Endothelial cell of umbilical vein (primary cell): ENCODE data around the gene ENPP3. TPM values are rescaled to one million over a fixed set of nuclear protein-coding genes. Genes with fewer than 3 reads are reported as not detected.

ENCODE experiments used
- BruUV-seq: library from RNA; stranded (reverse); fragments of 400-500 nt; replicated peaks from 2 replicates; lab custom pipeline; 2021; lab: Mats Ljungman, UMichigan
- CTCF ChIA-PET: fragments of 300-600, 350-600 bp; sonication (Branson Sonifier 250); formaldehyde crosslinking; loops from one replicate; lab custom pipeline; 2021; ENCODE audit warnings: antibody characterized with exemption, inconsistent platforms; lab: Charles Lee
- POLR2A ChIA-PET: fragments of 300-600, 350-600 bp; sonication (Branson Sonifier 250); formaldehyde crosslinking; loops from one replicate; lab custom pipeline; 2021; ENCODE audit warnings: antibody characterized with exemption, inconsistent platforms; lab: Charles Lee
- DNase-seq: peaks from one replicate; pipeline ENCODE4 v3.0.0-alpha.2; 2011; ENCODE audit warnings: low read depth, low spot score
- FAIRE-seq: peaks from 2 replicates; lab custom pipeline; 2011; peaks lifted over from hg19 to GRCh38; lab: Jason Lieb, UNC
- H2AFZ ChIP-seq: 2 replicates; pipeline ENCODE4 v1.6.0; 2012; ENCODE audit warnings: low read depth, low read length, control low read depth, inconsistent platforms
- H3K27ac ChIP-seq: 2 replicates; pipeline ENCODE4 v1.5.1; 2011; ENCODE audit warnings: low read depth, mild to moderate bottlenecking, control low read depth, low read length, moderate library complexity; ENCODE audit not compliant: insufficient read depth
- H3K27me3 ChIP-seq, 2 experiments: 2 replicates each; pipeline versions ENCODE4 v1.6.0 to v1.6.1; 2011; ENCODE audit warnings: low read length in 2 of 2, mixed read lengths in 1 of 2; ENCODE audit not compliant: control insufficient read depth in 2 of 2, insufficient read depth in 2 of 2
- H3K36me3 ChIP-seq, 2 experiments: 2 replicates in 1 of 2; 3 replicates in 1 of 2; pipeline ENCODE4 v1.5.1; 2011; ENCODE audit warnings: low read length in 2 of 2, mild to moderate bottlenecking in 1 of 2, moderate library complexity in 1 of 2; ENCODE audit not compliant: control insufficient read depth in 2 of 2, insufficient read depth in 2 of 2; ENCODE audit errors: extremely low read depth in 1 of 2
- H3K4me1 ChIP-seq: 3 replicates; pipeline ENCODE4 v1.5.1; 2011; ENCODE audit warnings: mild to moderate bottlenecking, low read length; ENCODE audit not compliant: control insufficient read depth, insufficient read depth; ENCODE audit errors: extremely low read depth
- H3K4me2 ChIP-seq: 2 replicates; pipeline ENCODE4 v1.6.1; 2011; ENCODE audit warnings: low read length, control low read depth, mixed read lengths; ENCODE audit not compliant: insufficient read depth
- H3K4me3 ChIP-seq, 3 experiments: fragments of 200-600 bp in 1 of 3; sonication (generic), shearing (Covaris generic) in 1 of 3; replicated peaks in 1 of 3; 2 replicates each; pipeline ENCODE4 v1.5.1; 2011 to 2016; ENCODE audit warnings: control low read depth in 3 of 3, low read length in 3 of 3, mild to moderate bottlenecking in 2 of 3, inconsistent platforms in 1 of 3, low read depth in 1 of 3, moderate library complexity in 1 of 3; ENCODE audit not compliant: insufficient read depth in 1 of 3
- H3K79me2 ChIP-seq: 2 replicates; pipeline ENCODE4 v1.6.0; 2012; ENCODE audit warnings: low read length, inconsistent platforms; ENCODE audit not compliant: control insufficient read depth, insufficient read depth
- H3K9ac ChIP-seq: replicated peaks from 2 replicates; pipeline ENCODE3; 2011; ENCODE audit warnings: low read length, control low read depth; ENCODE audit not compliant: insufficient read depth; ENCODE audit errors: extremely low read depth
- H3K9me1 ChIP-seq: replicated peaks from 3 replicates; pipeline ENCODE4 v1.6.0; 2011; ENCODE audit warnings: mild to moderate bottlenecking, low read length; ENCODE audit not compliant: control insufficient read depth, insufficient read depth; ENCODE audit errors: extremely low read depth
- H3K9me3 ChIP-seq: replicated peaks from 2 replicates; pipeline ENCODE4 v1.5.1; 2012; ENCODE audit warnings: low read length, inconsistent platforms; ENCODE audit not compliant: control insufficient read depth, insufficient read depth
- H4K20me1 ChIP-seq: replicated peaks from 2 replicates; pipeline ENCODE3; 2011; ENCODE audit warnings: mild to moderate bottlenecking, low read length; ENCODE audit not compliant: control insufficient read depth, insufficient read depth; ENCODE audit errors: extremely low read depth
- CTCF ChIP-seq, 2 donors: IDR thresholded peaks; 1 replicate in 1 of 2; 2 replicates in 1 of 2; pipeline ENCODE4 v1.5.1; 2011; ENCODE audit warnings: low read length in 2 of 2, mild to moderate bottlenecking in 2 of 2, moderate library complexity in 2 of 2, control low read depth in 1 of 2, inconsistent platforms in 1 of 2, low read depth in 1 of 2; ENCODE audit not compliant: insufficient read depth in 1 of 2; ENCODE audit errors: extremely low read depth in 1 of 2
- EZH2 ChIP-seq: IDR thresholded peaks from 2 replicates; pipeline ENCODE4 v1.6.1; 2012; ENCODE audit warnings: borderline replicate concordance, low read depth, mild to moderate bottlenecking, moderate library complexity, low read length, inconsistent platforms; ENCODE audit not compliant: severe bottlenecking
- FOS ChIP-seq: IDR thresholded peaks from 2 replicates; pipeline ENCODE4 v1.6.1; 2011; ENCODE audit warnings: mild to moderate bottlenecking, low read length, moderate library complexity, borderline replicate concordance; ENCODE audit not compliant: insufficient read depth
- GATA2 ChIP-seq: IDR thresholded peaks from 2 replicates; pipeline ENCODE4 v1.7.0; 2011; ENCODE audit warnings: low read depth, mild to moderate bottlenecking, moderate library complexity, mixed read lengths, low read length; ENCODE audit not compliant: insufficient read length, insufficient read depth
- JUN ChIP-seq: IDR thresholded peaks from 2 replicates; pipeline ENCODE4 v1.6.1; 2011; ENCODE audit warnings: borderline replicate concordance, low read depth; ENCODE audit not compliant: insufficient read length, insufficient read depth
- MAX ChIP-seq: IDR thresholded peaks from 2 replicates; pipeline ENCODE4 v1.6.1; 2011; ENCODE audit not compliant: insufficient read depth, insufficient read length
- MYC ChIP-seq: IDR thresholded peaks from one replicate; pipeline ENCODE4 v1.6.1; 2011; ENCODE audit warnings: mild to moderate bottlenecking, low read depth, low read length
- POLR2A ChIP-seq: IDR thresholded peaks from 2 replicates; pipeline ENCODE4 v1.6.1; 2012; ENCODE audit warnings: low read depth, mild to moderate bottlenecking, control low read depth, low read length
- POLR2AphosphoS5 ChIP-seq: IDR thresholded peaks from 2 replicates; pipeline ENCODE4 v1.6.1; 2012; ENCODE audit warnings: low read depth, mild to moderate bottlenecking, control low read depth, low read length, moderate library complexity; ENCODE audit not compliant: insufficient read depth
- dilution Hi-C: fragments of 300-500 bp; cut with MboI; formaldehyde crosslinking; loops from one replicate; pipeline ENCODE4 v1.15.0; 2019; ENCODE audit warnings: low sequenced_read_pairs; ENCODE audit not compliant: extremely low pct_ligation_motif_present
- intact Hi-C: fragments of 100-400 bp; cut with micrococcal nuclease; formaldehyde crosslinking; loops from one replicate; pipeline ENCODE4 v1.10.0; 2022
- polyA plus RNA-seq, 4 experiments: library from polyadenylated mRNA; depleted of rRNA in 3 of 4; stranded (reverse) in 3 of 4; unstranded in 1 of 4; fragments of >200 nt; gene quantifications; 2 replicates each; pipeline versions ENCODE4 v1.2.1 to v1.2.3, GENCODE V29; 2011 to 2012; ENCODE audit warnings: missing spikeins in 1 of 4
- total RNA-seq: library from RNA; stranded (reverse); gene quantifications from 2 replicates; pipeline ENCODE4 v1.2.3, GENCODE V29; 2021

ENPP3 gene
- total and polyA plus RNA-seq, 2 donors (not counting 3 experiments of a cell fraction or from before 2014, with no cell fraction given): not detected

GRCh38 chr6:131741688-131742393 lies 104.7 kb downstream of the ENPP3 start:
- Histone ChIP-seq H3K27ac (no peak overlapping the region), H3K79me2 (no peaks in the 10 kb centered on the region), H3K4me3 (no peak overlapping the region), H3K9ac (no peak overlapping the region), H4K20me1 (no peaks in the 10 kb centered on the region), H3K36me3 (no peaks in the 10 kb centered on the region), H3K4me2 (no peak overlapping the region), H2AFZ (no peak overlapping the region), H3K4me1 (peaks cover 4% of the 10 kb centered on the region), H3K27me3 (no peaks in the 10 kb centered on the region), H3K9me3 (no peaks in the 10 kb centered on the region), H3K9me1 (no peaks in the 10 kb centered on the region)
- POLR2A ChIA-PET: no interaction called here
- intact Hi-C loops (no loop called here), dilution Hi-C loops (no loop called here)
- BruUV-seq: no TSS peak
- DNase-seq: no peak
- FAIRE-seq: no peak
- CTCF ChIA-PET: no interaction called here
- TF ChIP-seq JUN (no peak), MYC (no peak), MAX (no peak), FOS (no peak)

GRCh38 chr6:131744432-131745287 lies 107.6 kb downstream of the ENPP3 start:
- Histone ChIP-seq H4K20me1 (no peaks in the 10 kb centered on the region), H3K27ac (no peak overlapping the region), H3K27me3 (no peaks in the 10 kb centered on the region), H3K4me2 (no peak overlapping the region), H2AFZ (no peak overlapping the region), H3K9ac (no peak overlapping the region), H3K79me2 (no peaks in the 10 kb centered on the region), H3K4me3 (no peak overlapping the region), H3K9me1 (no peaks in the 10 kb centered on the region), H3K9me3 (no peaks in the 10 kb centered on the region), H3K36me3 (no peaks in the 10 kb centered on the region), H3K4me1 (peaks cover 4% of the 10 kb centered on the region)
- no TSS peak for BruUV-seq
- dilution Hi-C loops (no loop called here), intact Hi-C loops (no loop called here)
- FAIRE-seq: no peak
- TF ChIP-seq POLR2AphosphoS5: no peak
- no peak for TF ChIP-seq POLR2A
- no peak for TF ChIP-seq JUN
- no peak for TF ChIP-seq MAX
- no peak for TF ChIP-seq FOS
- no peak for TF ChIP-seq MYC
- TF ChIP-seq CTCF (IDR thresholded peaks at IDR 0.05; ENCODE audit: extremely low read depth in 1 of 2, insufficient read depth in 1 of 2, low read depth in 1 of 2, low read length in 2 of 2): no peak
- TF ChIP-seq EZH2: no peak
- TF ChIP-seq GATA2: no peak
- DNase-seq: peak; percentile 18
- POLR2A ChIA-PET: no interaction called here
- CTCF ChIA-PET: interaction anchor here (0.9 to 1.7 kb wide), 4 partner anchors 14 to 165 kb away, joined by 3 to 5 read pairs (median 4); no protein-coding TSS in a partner anchor
